ENCODE measurements around the gene NES.
A peak's percentile ranks its signal among the peaks of the same experiment; 100 is the strongest.

NES gene

GRCh38 chr1:156697481-156697880 lies 20.3 kb upstream of the NES start:
- Histone ChIP-seq H3K14ac (ENCODE audit: low read length) (no peak overlapping the region), H3K4me1 (ENCODE audit: control insufficient read depth in 2 of 2, insufficient read depth in 1 of 2, low read depth in 1 of 2, low read length in 2 of 2) (peaks cover 20 to 27% of the 10 kb centered on the region in 2 donors), H2BK12ac (ENCODE audit: low read length) (no peak overlapping the region), H2AK5ac (ENCODE audit: low read depth, low read length) (no peak overlapping the region), H3K4ac (ENCODE audit: low read length) (no peak overlapping the region), H3K4me2 (ENCODE audit: insufficient read depth, low read length, poor library complexity, severe bottlenecking) (no peak overlapping the region), H3K79me1 (ENCODE audit: low read depth, low read length) (peaks cover 3% of the 10 kb centered on the region), H3K23ac (ENCODE audit: low read depth, low read length, poor library complexity) (no peak overlapping the region), H2BK5ac (ENCODE audit: low read length) (no peak overlapping the region), H2BK120ac (ENCODE audit: low read depth, low read length) (no peak overlapping the region), H3K27ac (replicated peaks; ENCODE audit: low read length) (no peak overlapping the region), H3K36me3 (replicated peaks in 1 of 2; ENCODE audit: control insufficient read depth in 2 of 2, insufficient read depth in 2 of 2, low read length in 2 of 2) (peaks cover 26% of the 10 kb centered on the region in 2 donors), H2BK15ac (ENCODE audit: low read length) (no peak overlapping the region), H4K8ac (ENCODE audit: low read depth, low read length) (no peak overlapping the region), H3K9me3 (replicated peaks in 1 of 2; ENCODE audit: control insufficient read depth in 2 of 2, insufficient read depth in 1 of 2, low read depth in 1 of 2, low read length in 2 of 2) (no peaks in the 10 kb centered on the region), H4K91ac (ENCODE audit: low read depth, low read length, poor library complexity) (no peak overlapping the region), H3K27me3 (ENCODE audit: control insufficient read depth in 3 of 3, insufficient read depth in 3 of 3, low read depth in 1 of 3, low read length in 3 of 3) (peaks cover 0 to under 1% (median 0%) of the 10 kb centered on the region in 3 experiments), H3K18ac (ENCODE audit: low read length) (peak overlapping the region; percentile 72), H3K9ac (ENCODE audit: low read depth, low read length, poor library complexity) (no peak overlapping the region), H3K4me3 (ENCODE audit: low read length in 2 of 2) (no peak overlapping the region), H2AFZ (ENCODE audit: low read length) (no peak overlapping the region)
- no CpG with 5 or more reads among the region's 8 CpGs for WGBS, 2 donors (ENCODE audit: extremely low coverage in 2 of 2, insufficient read length in 2 of 2, insufficient replicate concordance in 1 of 2)
- no peak for DNase-seq (ENCODE audit: low spot score)

DNA sequence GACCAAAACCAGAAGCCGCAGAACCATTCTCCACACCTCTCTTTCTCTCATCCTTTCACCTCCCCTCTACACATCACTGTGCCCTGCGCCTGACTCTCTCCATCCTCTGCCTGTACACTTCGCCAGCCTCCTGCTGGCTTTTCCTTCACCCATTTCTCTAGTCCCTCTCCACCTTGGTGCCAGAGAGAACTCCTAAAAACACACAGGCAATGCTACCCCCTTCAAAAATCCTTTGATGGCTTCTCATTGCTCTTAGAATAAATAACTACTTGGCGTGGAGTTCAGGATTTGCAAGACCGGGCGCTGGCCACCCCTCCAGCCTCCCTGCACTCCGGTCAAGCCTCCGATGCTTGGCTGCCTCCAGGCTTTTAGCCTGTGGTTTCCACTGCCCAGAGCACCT lies 19.5 kb upstream of the NES start:
- Histone ChIP-seq H2AK5ac (ENCODE audit: low read depth, low read length) (no peak overlapping the region), H3K4me3 (ENCODE audit: low read length in 2 of 2) (no peak overlapping the region), H3K4me1 (ENCODE audit: control insufficient read depth in 2 of 2, insufficient read depth in 1 of 2, low read depth in 1 of 2, low read length in 2 of 2) (peaks cover 27 to 34% of the 10 kb centered on the region in 2 donors), H3K27me3 (ENCODE audit: control insufficient read depth in 3 of 3, insufficient read depth in 3 of 3, low read depth in 1 of 3, low read length in 3 of 3) (peaks cover 0 to 4% (median 0%) of the 10 kb centered on the region in 3 experiments), H4K91ac (ENCODE audit: low read depth, low read length, poor library complexity) (no peak overlapping the region), H4K8ac (ENCODE audit: low read depth, low read length) (no peak overlapping the region), H3K4me2 (ENCODE audit: insufficient read depth, low read length, poor library complexity, severe bottlenecking) (no peak overlapping the region), H3K36me3 (replicated peaks in 1 of 2; ENCODE audit: control insufficient read depth in 2 of 2, insufficient read depth in 2 of 2, low read length in 2 of 2) (peaks cover 26% of the 10 kb centered on the region in 2 donors), H3K27ac (replicated peaks; ENCODE audit: low read length) (no peak overlapping the region), H3K14ac (ENCODE audit: low read length) (no peak overlapping the region), H3K79me1 (ENCODE audit: low read depth, low read length) (peaks cover 3% of the 10 kb centered on the region), H2AFZ (ENCODE audit: low read length) (no peak overlapping the region), H3K9me3 (replicated peaks in 1 of 2; ENCODE audit: control insufficient read depth in 2 of 2, insufficient read depth in 1 of 2, low read depth in 1 of 2, low read length in 2 of 2) (no peaks in the 10 kb centered on the region), H2BK15ac (ENCODE audit: low read length) (no peak overlapping the region), H2BK120ac (ENCODE audit: low read depth, low read length) (no peak overlapping the region), H3K18ac (ENCODE audit: low read length) (no peak overlapping the region), H3K9ac (ENCODE audit: low read depth, low read length, poor library complexity) (no peak overlapping the region), H3K23ac (ENCODE audit: low read depth, low read length, poor library complexity) (no peak overlapping the region), H2BK5ac (ENCODE audit: low read length) (no peak overlapping the region), H2BK12ac (ENCODE audit: low read length) (no peak overlapping the region), H3K4ac (ENCODE audit: low read length) (no peak overlapping the region)
- no CpG with 5 or more reads among the region's 8 CpGs for WGBS, 2 donors (ENCODE audit: extremely low coverage in 2 of 2, insufficient read length in 2 of 2, insufficient replicate concordance in 1 of 2)
- no peak for DNase-seq (ENCODE audit: low spot score)

DNA sequence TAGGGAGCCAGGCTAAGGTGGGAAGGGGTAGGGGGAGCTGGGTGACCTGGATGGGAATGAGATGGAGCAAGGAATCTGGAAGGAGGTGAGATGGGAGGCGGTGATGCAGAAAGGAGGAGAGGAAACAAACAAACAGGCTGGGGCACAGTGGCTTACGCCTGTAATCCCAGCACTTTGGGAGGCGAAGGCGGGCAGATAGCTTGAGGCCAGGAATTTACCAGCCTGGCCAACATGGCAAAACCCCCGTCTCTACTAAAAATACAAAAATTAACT lies 17.4 kb upstream of the NES start:
- no peaks in the 10 kb centered on the region for H3K79me1 ChIP-seq (ENCODE audit: low read depth, low read length)
- peaks cover 0 to 18% (median 0%) of the 10 kb centered on the region in 3 experiments for H3K27me3 ChIP-seq (ENCODE audit: control insufficient read depth in 3 of 3, insufficient read depth in 3 of 3, low read depth in 1 of 3, low read length in 3 of 3)
- no peak overlapping the region for H3K23ac ChIP-seq (ENCODE audit: low read depth, low read length, poor library complexity)
- no peak overlapping the region for H3K14ac ChIP-seq (ENCODE audit: low read length)
- H2AK5ac ChIP-seq (ENCODE audit: low read depth, low read length), result peak overlapping the region; percentile 82
- peak overlapping the region; percentile 3 for H2BK120ac ChIP-seq (ENCODE audit: low read depth, low read length)
- H3K18ac ChIP-seq (ENCODE audit: low read length), result peak overlapping the region; percentile 33
- peak overlapping the region; percentile 38 for H2BK15ac ChIP-seq (ENCODE audit: low read length)
- DNase-seq (ENCODE audit: low spot score), result no peak
- H3K4ac ChIP-seq (ENCODE audit: low read length), result no peak overlapping the region
- no peak overlapping the region for H4K91ac ChIP-seq (ENCODE audit: low read depth, low read length, poor library complexity)
- peak overlapping the region; percentile 63 for H2BK5ac ChIP-seq (ENCODE audit: low read length)
- H2BK12ac ChIP-seq (ENCODE audit: low read length), result no peak overlapping the region
- WGBS, 2 donors (ENCODE audit: extremely low coverage in 2 of 2, insufficient read length in 2 of 2, insufficient replicate concordance in 1 of 2), result no CpG with 5 or more reads among the region's 5 CpGs
- H3K27ac ChIP-seq (replicated peaks; ENCODE audit: low read length), result no peak overlapping the region
- no peaks in the 10 kb centered on the region for H3K9me3 ChIP-seq (replicated peaks in 1 of 2; ENCODE audit: control insufficient read depth in 2 of 2, insufficient read depth in 1 of 2, low read depth in 1 of 2, low read length in 2 of 2)
- peak overlapping the region; percentile 27 for H2AFZ ChIP-seq (ENCODE audit: low read length)
- no peak overlapping the region for H3K9ac ChIP-seq (ENCODE audit: low read depth, low read length, poor library complexity)
- peaks cover 11 to 12% of the 10 kb centered on the region in 2 donors for H3K36me3 ChIP-seq (replicated peaks in 1 of 2; ENCODE audit: control insufficient read depth in 2 of 2, insufficient read depth in 2 of 2, low read length in 2 of 2)
- H3K4me3 ChIP-seq (ENCODE audit: low read length in 2 of 2), result no peak overlapping the region
- H4K8ac ChIP-seq (ENCODE audit: low read depth, low read length), result no peak overlapping the region
- H3K4me1 ChIP-seq (ENCODE audit: control insufficient read depth in 2 of 2, insufficient read depth in 1 of 2, low read depth in 1 of 2, low read length in 2 of 2), result peaks cover 47 to 56% of the 10 kb centered on the region in 2 donors
- no peak overlapping the region for H3K4me2 ChIP-seq (ENCODE audit: insufficient read depth, low read length, poor library complexity, severe bottlenecking)

GRCh38 chr1:156693848-156694689 lies 16.9 kb upstream of the NES start:
- Histone ChIP-seq H3K9me3 (replicated peaks in 1 of 2; ENCODE audit: control insufficient read depth in 2 of 2, insufficient read depth in 1 of 2, low read depth in 1 of 2, low read length in 2 of 2) (no peaks in the 10 kb centered on the region), H3K4me2 (ENCODE audit: insufficient read depth, low read length, poor library complexity, severe bottlenecking) (no peak overlapping the region), H4K91ac (ENCODE audit: low read depth, low read length, poor library complexity) (no peak overlapping the region), H3K14ac (ENCODE audit: low read length) (no peak overlapping the region), H3K9ac (ENCODE audit: low read depth, low read length, poor library complexity) (no peak overlapping the region), H3K27me3 (ENCODE audit: control insufficient read depth in 3 of 3, insufficient read depth in 3 of 3, low read depth in 1 of 3, low read length in 3 of 3) (peaks cover 0 to 18% (median 0%) of the 10 kb centered on the region in 3 experiments), H3K23ac (ENCODE audit: low read depth, low read length, poor library complexity) (no peak overlapping the region), H3K4me3 (ENCODE audit: low read length in 2 of 2) (no peak overlapping the region), H4K8ac (ENCODE audit: low read depth, low read length) (no peak overlapping the region), H3K36me3 (replicated peaks in 1 of 2; ENCODE audit: control insufficient read depth in 2 of 2, insufficient read depth in 2 of 2, low read length in 2 of 2) (peaks cover 7 to 8% of the 10 kb centered on the region in 2 donors), H2AK5ac (ENCODE audit: low read depth, low read length) (peak overlapping the region; percentile 82), H3K4ac (ENCODE audit: low read length) (no peak overlapping the region), H2BK12ac (ENCODE audit: low read length) (peak overlapping the region; percentile 80), H2BK5ac (ENCODE audit: low read length) (peak overlapping the region; percentile 63), H2BK120ac (ENCODE audit: low read depth, low read length) (peak overlapping the region; percentile 3), H3K27ac (replicated peaks; ENCODE audit: low read length) (peak overlapping the region; percentile 71), H3K18ac (ENCODE audit: low read length) (peak overlapping the region; percentile 77), H3K79me1 (ENCODE audit: low read depth, low read length) (no peaks in the 10 kb centered on the region), H2AFZ (ENCODE audit: low read length) (peak overlapping the region; percentile 27), H2BK15ac (ENCODE audit: low read length) (peak overlapping the region; percentile 40), H3K4me1 (ENCODE audit: control insufficient read depth in 2 of 2, insufficient read depth in 1 of 2, low read depth in 1 of 2, low read length in 2 of 2) (peaks cover 47 to 56% of the 10 kb centered on the region in 2 donors)
- no peak for DNase-seq (ENCODE audit: low spot score)
- WGBS, 2 donors (ENCODE audit: extremely low coverage in 2 of 2, insufficient read length in 2 of 2, insufficient replicate concordance in 1 of 2), result no CpG with 5 or more reads among the region's 12 CpGs

Data from neuronal stem cell (in vitro differentiated cells).